ENCODE data around the gene RRP1B.
A peak's percentile ranks its signal among the peaks of the same experiment; 100 is the strongest.
"Not testable (repeated sequence)": the region's sequence is repeated elsewhere in the genome, so short reads cannot be mapped to it uniquely, and the experiment has no call there.

The RRP1B gene

DNA sequence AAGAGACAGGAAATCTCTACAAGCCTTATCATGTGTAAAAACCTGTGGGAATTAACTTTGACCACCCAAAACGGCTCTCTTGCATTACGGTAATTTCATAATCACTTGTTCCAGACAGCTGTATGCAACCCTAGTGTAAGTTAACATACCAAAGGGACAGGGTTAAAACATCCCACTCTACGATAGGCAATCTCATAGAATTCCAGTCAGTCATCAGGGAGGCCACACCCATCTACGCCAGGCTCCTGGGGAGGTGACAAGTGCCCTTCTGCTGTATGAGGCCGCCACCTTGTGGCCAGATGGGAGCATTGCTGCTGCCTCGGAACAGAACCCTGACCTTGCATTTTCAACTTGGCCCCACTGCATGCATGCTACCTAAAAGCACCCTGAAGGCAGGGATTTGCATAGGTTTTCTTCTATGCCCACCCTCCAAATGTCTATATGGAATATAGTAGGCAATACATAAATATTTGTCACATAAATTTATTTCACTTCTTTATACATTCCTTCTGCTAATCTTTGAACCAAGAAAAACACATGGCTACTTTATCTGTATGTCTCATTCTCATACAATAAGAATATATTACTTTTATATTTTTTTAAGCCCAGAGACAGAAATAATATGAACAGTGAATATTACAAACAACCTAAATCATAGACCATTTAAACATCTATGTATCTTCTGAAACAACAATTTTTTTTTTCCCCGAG lies 12.7 kb upstream of the RRP1B start:
- peak; percentile 99 for TF ChIP-seq CTCF (IDR thresholded peaks at IDR 0.05; ENCODE audit: insufficient read depth, low read depth, low read length, missing control alignments)

DNA sequence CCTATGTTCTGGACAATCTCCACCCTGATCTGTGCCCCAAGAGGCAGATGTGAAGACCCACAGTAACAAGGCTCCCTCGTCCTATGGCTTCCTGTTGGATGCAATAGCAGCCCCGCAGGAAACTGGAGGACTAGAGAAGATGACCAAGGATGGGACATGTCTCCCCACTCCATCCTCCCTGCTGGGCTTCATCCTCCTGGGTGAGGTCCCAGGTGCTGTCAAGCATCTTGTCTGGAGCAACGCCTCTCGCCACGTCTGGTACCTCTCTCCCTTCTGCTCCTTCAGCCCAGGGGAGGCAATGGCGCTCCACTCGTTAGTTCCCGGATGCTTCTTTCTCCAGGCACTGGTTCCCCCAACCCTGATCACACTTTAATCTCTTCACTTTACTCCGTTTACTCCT lies 11.2 kb upstream of the RRP1B start:
- no peak overlapping the region for H3K4me3 ChIP-seq (ENCODE audit: low read length)
- TF ChIP-seq CTCF (IDR thresholded peaks at IDR 0.05; ENCODE audit: insufficient read depth, low read depth, low read length, missing control alignments): no peak
- DNase-seq (ENCODE audit: low read depth): no peak

More for the DNA sequence above, 12.7 kb upstream of the RRP1B start:
- H3K4me3 ChIP-seq (ENCODE audit: low read length): no peak overlapping the region
- DNase-seq (ENCODE audit: low read depth): peak; percentile 97

DNA sequence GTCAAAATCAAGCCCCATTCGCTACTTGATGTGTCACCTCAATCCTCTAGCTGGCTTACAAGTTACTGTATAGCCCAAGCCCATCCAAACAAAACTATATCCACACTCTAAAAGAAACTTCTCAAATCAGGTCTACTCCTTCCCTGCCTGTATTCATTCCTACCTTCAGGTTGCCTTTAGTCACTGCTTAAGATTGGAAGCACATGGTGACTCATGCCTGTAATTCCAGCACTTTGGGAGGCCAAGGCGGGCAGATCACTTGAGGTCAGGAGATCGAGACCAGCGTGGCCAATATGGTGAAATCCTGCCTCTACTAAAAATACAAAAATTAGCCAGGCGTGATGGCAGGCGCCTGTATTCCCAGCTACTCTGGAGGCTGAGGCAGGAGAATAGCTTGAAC lies 7.4 kb upstream of the RRP1B start:
- not testable (repeated sequence) for DNase-seq (ENCODE audit: low read depth); H3K4me3 ChIP-seq (ENCODE audit: low read length)

DNA sequence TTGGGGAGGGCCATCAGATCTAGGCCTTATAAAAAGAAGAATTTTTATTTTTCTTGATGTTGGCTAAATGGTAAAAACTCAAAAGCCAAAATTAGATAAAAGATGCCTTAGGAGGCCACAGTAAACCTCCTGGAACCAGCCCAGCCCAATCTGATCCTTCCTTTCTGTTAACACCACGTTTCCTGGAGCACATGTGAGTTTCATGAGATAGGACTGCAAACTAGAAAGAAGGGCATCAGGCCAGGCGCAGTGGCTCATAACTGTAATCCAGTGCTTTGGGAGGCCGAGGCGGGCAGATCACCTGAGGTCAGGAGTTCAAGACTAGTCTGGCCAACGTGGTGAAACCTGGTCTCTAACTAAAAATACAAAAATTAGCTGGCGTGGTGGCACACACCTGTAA lies 6.7 kb upstream of the RRP1B start:
- no peak overlapping the region for H3K4me3 ChIP-seq (ENCODE audit: low read length)
- DNase-seq (ENCODE audit: low read depth): no peak
- TF ChIP-seq CTCF (IDR thresholded peaks at IDR 0.05; ENCODE audit: insufficient read depth, low read depth, low read length, missing control alignments): no peak

- no peak for DNase-seq (ENCODE audit: low read depth)
- TF ChIP-seq CTCF (IDR thresholded peaks at IDR 0.05; ENCODE audit: insufficient read depth, low read depth, low read length, missing control alignments): no peak
- no peak overlapping the region for H3K4me3 ChIP-seq (ENCODE audit: low read length)
Measured at GRCh38 chr21:43653626-43654025, 5.7 kb upstream of the RRP1B start.

- no peak for TF ChIP-seq CTCF (IDR thresholded peaks at IDR 0.05; ENCODE audit: insufficient read depth, low read depth, low read length, missing control alignments)
Measured at GRCh38 chr21:43654806-43655489, 4.4 kb upstream of the RRP1B start.

GRCh38 chr21:43657355-43658087 lies 1.8 kb upstream of the RRP1B start:
- no peak for DNase-seq (ENCODE audit: low read depth)
- H3K4me3 ChIP-seq (ENCODE audit: low read length): no peak overlapping the region
- no peak for TF ChIP-seq CTCF (IDR thresholded peaks at IDR 0.05; ENCODE audit: insufficient read depth, low read depth, low read length, missing control alignments)

More at GRCh38 chr21:43654806-43655489, 4.4 kb upstream of the RRP1B start:
- DNase-seq (ENCODE audit: low read depth): peak; percentile 67
- no peak overlapping the region for H3K4me3 ChIP-seq (ENCODE audit: low read length)

Measured in epithelial cell of esophagus (primary cell).